ENCODE results near the gene FARP2.
"Not testable (repeated sequence)": the region's sequence is repeated elsewhere in the genome, so short reads cannot be mapped to it uniquely, and the experiment has no call there.

FARP2 gene

DNA sequence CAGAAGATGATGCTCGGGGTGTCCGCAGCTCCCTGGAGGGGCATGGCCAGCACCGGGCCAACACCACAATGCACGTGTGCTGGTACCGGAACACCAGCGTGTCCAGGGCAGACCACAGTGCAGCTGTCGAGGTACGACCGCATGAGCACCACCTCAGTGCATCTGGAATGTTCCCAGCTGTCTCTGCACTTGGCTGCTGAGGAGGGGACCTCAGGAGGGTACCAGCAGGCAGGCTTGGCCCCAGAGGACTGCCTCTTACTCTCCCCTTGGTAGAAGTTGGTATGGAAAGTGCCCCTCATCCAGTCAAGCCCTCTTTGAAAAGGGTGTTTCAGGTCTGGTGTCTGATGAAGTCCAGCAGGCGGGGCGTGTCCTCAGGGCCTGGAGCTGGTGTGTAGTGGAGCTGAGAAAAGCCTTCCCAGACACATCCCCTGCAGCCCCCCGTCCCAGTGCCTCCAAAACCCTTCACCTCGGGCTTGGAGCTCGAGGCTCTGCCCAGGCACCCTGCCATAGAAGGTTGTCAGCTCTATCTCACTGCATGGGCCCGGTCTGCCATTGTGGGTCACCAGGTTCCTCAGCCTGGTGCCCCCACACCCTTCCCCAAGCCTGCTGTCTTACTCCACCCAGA, 135.6 kb downstream of the FARP2 start:
- DNase-seq = no peak

DNA sequence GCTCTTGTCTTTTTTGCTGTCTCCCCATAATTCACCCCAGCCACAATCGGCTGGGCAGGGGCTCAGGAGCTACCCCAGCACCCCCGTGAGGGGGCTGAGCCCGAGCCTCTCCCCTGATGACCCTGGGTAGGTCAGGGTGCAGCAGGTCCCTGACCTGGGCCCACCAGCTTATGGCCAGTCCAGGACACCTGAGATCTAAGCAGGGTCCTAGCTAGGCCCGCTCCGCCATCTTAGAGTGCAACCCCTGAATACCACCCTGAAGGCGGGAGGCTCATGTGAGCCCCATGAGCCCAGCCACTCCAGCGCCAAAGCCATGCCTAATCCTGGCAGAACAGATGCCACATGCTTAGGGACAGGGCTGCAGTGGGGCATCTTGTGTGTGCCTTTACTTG, 136.1 kb downstream of the FARP2 start:
- DNase-seq = no peak

DNA sequence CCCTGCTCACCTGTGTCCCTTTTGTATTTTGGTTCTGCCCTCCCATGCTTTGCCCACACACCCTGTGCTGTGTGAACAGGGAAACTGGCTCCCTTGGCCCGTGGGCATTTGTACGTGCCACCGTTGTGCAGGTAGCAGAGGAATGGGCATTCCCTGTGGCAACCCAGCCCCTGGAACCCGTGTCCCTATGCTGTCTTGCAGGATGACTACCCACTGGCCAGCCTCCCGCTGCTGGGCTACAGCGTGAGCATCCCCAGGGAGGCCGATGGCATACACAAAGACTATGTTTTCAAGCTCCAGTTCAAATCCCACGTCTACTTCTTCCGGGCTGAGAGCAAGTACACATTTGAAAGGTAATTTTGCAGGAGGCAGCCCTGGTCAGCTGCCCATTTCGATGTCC, 137.0 kb downstream of the FARP2 start:
- DNase-seq = no peak

DNA sequence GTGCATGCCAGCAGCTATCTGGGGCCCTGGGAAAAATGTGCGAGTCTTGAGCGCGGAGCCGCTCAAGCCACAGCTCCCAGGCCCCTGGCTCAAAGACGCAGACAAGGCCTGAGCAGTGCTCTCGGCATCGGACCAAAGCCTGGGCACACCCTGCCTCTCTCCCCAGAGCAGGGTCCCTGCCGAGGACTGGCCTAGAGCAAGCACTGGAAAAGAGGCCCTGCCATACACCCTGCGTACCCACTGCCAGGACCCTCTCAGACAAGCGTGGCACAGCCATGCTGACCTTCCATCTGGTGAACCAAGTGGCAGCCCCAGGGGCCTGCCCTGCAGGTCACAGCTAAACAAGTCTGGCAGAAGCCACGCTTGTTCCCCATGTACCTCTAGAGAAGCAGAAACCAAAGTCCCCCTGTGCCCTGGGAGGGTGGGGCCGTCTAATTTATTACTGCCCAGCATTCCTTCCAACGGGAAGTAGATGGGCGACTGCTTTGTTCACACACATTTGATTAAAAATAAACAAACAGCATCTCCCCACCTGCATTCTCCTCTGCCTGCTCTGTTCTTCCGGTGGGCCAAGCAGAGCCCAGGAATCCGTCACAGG, 138.3 kb downstream of the FARP2 start:
- DNase-seq = no peak

DNA sequence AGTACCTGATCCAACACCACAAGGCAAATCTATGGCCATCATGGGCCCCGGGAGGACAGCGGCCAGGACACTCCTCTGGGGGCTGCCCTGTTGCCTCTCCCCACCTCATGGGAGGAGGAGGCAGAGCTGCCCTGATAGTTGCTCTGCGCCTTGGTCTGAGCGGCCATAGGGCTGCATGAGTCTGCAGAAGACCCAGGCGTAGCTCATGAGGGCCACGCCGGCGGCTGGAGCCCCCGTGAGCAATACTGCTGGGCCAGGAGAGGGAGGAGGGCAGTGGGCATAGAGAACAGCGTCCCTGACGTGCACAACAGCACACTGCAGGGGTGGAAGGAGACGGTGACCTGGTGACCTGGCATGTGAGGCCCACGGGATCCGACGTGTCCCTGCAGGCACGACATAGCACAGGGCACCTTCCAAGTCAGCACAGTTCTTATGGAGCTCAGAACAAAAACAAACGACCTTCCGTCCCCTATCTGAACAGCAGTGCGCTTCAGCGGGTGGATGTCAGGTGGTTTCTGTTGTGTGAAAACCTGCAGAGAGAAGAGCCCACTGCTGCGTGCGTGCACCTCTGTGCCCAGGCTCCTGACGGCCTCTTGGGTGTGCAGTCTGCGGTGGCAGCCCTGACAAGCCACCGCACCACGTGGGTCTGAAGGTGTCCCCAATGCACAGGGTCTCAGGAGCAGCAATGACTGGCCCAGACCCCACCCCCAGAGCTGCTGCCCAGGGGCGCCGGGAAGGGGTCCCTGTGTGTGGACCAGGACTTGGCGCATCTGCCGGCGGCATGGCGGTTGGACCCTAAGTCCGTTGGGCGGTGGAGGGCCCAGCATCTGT, 139.3 kb downstream of the FARP2 start:
- no peak for DNase-seq

DNA sequence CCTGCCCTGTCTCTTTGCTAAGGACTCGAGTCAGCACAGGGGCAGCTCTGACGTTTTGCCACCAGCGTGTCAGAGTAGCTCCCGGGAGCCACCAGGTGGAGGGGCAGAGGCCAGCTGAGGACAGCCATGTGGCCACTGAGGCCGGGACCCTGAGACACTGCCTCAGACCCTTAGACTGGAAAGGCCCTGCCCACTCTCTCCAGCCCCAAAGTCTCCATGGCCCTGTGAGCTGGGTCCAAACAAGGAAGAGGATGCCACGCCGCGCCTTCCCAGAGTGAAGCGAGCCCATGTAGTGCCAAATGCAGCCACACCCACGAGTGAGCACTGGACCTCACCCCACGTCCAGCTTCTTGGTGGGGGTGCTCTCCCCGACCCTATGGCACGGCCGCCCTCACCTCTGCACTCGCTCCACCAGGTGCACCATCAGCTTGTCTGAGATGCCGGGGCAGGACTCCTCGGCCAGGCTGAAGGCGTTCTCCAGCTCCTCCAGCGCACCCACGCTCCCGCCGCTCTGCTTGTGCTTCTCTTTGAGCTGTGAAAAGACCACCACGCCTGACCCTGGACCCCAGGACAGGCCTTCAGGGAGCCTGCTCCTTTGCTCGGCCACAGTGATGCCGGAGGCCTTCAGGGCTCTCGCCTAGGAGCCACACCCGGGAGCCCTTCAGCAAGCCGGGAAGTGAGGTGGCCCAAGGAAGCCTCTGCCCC, 140.1 kb downstream of the FARP2 start:
- no peak for DNase-seq

DNA sequence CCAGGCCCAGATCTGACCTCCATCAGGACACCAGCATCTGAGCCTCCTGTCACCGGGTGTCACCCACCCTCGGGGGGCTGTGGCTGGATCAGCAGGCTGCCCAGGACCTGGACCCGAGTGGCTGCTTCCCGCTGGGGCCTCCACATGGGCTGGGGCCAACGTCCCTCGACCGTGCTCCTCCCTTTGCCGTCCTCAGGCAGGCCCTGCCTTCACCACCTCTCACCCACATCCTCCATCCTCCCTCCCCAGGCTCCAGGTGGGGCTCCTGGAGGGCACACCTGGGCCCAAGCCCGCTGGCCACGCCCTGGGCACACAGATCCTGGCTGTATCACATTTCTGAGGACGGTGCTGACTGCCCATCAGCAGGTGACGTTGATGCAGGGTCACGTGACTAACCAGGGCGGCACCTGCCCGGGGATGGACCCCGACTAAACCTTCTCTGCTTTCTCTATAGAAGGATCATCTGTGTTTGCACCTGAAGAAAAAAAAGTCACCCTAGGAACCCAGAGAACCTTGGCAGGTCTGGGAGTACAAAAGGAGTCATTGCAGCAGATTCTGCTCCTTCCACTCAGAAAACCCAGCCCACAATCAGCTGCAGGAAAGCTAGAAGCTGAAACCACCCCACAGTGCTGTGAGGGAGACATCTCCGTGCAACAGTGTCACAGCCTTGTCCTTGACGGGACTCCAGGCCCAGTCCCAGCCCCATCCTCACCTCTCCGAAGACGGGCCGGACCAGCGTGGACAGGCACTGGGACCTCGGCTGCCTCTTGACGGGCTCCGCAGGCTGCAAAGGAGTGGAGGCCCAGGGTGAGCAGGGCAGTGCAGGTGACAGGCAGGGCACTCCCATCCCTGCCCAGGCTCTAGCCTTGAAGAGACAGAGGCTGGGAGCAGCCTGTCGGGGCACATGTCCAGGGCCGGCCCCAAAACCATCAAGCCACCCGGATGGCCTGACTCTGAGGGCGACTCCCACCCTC, 141.1 kb downstream of the FARP2 start:
- no peak for DNase-seq

DNA sequence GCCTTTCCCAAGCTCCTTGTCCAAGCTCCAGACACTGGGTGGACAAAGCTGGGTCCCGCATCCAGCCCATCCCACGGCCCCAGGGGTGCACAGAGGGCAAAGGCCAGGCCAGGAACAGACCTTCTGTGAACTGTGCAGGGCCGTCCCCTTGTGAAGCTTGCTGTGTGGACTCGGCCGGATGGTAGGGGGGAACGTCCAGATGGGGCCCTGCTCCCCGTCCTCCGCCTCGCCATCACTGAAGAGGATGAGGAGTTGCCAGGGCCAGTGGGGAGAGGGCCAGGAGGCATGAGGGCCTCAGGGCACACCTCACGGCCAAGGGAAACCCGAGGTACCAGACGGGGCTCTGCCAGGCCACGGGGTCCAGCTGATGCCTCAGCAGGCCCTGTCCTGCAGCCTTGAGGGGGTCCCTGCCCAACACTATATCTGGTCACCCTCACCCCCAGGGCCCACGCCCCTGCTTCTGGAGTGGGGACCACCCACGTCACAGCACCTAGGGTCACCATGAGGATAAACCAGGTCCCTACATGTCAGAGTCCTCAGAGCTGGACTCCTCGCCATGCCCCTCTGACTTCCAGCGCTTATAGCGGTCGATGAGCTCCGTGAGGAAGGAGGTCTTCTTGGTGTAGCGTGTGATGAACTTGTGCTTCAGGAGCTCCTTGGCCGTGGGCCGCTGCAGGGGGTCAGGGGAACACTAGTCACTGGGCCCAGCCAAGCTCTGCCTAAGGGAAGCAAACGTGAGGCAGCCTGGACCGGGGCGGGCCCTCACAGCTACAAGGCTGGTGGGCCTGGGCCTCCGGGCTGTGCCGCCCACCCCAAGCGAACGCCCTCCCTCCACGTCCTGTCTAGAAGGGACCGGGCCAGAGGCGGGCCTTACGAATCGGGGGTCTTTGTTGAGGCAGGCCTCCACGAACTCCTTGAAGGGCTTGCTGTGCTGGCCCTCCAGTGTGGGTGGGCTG, 142.3 kb downstream of the FARP2 start:
- DNase-seq = no peak

DNA sequence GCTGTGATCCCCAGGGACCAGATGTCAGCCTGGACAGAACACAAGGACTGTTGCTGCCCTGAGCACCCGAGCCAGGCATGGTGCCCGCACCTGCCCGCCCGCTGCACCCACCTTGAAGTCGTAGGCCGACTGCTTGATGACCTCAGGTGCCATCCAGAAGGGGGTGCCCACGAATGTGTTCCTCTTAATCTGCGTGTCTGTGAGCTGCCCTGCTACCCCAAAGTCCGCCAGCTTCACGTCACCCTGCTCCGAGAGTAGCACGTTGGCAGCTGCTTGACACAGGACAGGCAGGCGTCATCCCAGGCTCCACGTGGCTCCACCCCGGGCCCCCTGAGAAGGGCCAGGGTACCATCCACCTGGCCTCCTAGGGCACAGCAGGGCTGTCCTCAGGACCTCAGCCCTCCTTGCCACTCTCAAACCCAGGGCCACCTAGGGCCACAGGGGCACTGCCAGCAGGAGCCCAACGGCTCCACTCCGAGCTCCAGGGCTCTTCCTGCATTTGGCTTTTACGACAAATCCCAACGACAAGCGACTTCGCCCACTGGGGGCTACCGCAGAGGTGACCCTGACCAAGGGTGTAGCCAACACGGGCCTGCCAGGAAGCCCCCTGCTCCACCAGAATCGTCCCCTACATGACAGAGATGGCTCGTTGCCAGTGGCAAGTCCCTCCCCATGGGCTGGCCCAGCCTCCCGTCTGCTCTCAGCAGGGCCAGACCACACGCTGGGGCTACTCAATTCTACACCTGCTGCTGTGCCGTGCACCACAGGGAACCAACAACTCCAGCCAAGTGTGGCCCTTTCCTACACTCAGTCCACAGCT, 143.3 kb downstream of the FARP2 start:
- no peak for DNase-seq

DNA sequence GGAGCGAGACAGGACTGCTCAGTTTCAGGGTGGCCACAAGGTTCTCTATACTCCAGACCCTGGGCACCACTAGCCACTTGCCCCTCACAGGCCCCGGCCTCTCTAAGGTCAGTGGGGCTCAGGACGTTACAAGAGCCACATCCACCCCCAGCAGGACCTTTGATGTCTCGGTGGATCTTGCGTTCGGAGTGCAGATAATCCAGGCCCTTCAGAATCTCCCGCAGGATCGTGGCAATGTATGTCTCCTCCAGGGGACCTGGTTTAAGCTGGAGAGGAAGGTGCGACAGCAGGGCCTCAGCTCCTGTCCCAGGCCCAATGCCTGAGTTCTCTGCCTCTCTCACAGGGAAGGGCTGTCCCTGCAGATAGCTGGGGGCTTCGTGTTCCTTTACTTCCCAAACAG, 143.9 kb downstream of the FARP2 start:
- no peak for DNase-seq

DNA sequence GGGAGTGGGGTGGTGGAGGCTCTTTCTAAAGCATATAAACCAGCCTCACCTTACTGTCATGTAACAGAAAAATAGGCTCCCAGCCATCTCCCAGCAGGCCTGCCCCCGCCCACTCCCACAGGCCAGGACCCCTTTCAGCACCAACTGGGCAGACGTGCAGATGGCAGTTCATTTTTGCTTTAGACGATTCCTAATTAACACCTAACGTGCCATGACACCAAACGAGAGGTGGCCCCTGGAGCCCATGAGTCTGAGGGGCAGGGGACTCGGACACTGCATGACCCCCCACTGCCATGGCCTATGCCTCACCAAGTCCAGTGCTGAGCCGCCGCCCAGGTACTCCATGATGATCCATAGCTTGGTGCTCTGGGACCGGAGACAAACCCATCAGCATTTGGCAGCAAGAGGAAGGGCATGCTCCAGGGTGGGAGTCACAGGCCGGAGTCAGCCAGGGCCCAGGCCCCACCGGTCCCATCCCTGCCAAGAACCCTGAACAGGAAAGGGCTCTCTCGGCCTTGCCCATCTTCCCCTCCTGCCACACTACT, 144.4 kb downstream of the FARP2 start:
- no peak for DNase-seq

DNA sequence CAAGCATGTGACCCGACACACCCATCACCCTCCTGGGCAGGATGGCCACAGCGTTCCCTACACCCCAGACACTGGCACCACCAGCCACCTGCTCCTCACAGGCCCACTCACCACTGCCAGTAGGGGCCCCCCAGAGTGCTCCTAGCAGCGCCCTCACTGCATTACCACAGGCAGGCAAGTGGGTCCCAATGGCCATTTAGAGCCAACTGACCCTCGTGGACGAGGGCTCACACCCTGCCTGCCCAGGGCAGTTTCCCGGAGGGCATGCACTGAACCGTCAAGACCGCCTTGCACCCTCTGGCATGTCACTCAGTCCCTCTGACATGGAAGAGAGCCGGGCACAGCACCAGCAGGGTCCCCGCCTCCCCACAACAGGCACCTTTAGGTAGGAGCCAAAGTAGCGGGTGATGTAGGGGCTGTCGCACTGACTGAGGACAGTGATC, 145.0 kb downstream of the FARP2 start:
- no peak for DNase-seq

DNA sequence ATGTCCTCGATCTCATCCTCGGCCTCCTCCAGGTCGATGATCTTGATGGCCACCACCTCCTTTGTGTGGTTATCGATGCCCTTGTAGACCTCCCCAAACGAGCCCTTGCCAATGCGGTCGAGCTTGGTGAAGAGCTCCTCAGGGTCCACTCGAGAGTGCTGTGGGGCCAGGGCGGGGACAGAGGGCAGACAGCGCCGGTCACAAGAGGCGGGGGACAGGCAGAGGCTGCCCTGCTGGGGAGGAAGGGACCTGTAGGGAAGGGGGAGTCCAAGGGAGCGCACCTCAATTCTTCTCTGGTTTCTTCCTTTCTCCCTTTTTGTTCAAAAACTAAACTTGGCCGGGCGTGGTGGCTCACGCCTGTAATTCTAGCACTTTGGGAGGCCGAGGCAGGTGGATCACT, 145.5 kb downstream of the FARP2 start:
- no peak for DNase-seq

DNA sequence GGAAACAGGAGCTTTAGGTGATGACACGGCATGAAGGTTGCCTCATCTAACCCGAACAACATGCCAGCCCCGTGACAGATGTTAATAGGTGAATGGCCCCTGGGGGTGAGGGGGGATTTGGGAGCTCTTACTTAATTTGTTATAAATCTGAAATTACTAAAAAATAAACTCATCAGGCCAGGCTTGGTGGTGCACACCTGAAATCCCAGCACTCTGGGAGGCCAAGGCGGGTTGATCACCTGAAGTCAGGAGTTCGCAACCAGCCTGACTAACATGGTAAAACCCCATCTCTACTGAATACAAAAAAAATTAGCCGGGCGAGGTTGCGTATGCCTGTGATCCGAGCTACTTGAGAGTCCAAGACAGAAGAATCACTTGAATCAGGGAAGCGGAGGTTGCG, 146.2 kb downstream of the FARP2 start:
- DNase-seq = no peak

DNA sequence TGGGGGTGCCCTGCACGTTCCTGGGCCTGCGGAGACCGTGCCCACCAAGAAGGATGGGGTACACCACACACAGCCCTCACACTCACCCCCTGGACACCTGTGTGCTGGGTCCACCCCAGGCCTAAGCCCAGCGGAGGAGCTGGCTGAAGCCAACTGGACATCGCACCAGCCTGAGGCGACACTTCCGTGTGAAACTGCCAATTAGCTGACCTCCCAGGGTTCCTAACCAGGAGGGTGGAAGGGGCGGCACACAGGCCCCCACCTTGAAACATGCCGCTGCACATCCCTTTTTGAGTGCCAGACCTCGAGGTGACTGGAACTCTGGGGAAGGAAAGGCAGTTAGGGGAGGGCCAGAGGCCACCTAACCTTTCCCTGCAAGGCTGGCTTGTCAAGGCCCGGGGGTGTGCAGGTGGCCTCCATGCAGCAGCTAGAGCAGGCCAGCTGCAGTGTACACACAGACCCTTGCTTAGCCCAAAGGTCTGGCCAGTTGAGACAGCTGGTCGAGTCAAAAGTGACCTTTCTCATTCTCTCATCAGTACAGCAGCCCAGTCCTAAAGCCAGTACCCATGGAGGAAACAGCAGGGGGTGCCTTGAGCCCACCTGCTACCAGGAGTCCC, 147.8 kb downstream of the FARP2 start:
- no peak for DNase-seq

DNA sequence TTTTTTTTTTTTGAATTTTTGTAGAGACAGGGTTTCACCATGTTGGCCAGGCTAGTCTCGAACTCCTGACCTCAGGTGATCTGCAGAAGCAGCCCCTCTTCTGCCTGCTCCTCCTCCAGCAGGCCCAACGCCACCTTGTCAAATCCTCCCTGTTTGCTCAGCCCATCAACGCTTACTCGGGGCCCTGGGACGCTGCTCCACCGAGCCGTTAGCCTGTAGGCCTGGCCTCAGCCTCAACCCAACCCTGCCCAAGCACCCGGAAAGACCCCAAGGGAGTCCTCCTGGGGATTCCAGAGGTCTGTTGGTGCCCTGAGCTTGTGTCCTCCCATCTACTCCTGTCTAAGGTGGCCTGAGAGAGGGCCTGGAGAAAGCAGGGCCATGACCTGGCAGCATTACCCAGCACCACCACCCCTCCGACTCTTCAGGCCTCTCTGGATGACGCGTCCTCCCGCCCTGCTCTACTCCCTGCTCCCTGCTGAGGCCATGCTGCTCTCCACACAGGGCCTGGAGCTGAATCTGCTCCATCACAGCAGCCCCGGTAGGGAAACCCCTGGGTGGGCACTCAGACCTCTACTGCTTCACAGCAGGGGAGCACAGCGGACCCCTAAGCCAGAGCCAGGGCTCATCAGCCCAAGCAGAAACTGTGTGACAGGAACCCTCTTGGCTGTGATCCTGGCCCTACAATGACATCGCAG, 149.1 kb downstream of the FARP2 start:
- no peak for DNase-seq

DNA sequence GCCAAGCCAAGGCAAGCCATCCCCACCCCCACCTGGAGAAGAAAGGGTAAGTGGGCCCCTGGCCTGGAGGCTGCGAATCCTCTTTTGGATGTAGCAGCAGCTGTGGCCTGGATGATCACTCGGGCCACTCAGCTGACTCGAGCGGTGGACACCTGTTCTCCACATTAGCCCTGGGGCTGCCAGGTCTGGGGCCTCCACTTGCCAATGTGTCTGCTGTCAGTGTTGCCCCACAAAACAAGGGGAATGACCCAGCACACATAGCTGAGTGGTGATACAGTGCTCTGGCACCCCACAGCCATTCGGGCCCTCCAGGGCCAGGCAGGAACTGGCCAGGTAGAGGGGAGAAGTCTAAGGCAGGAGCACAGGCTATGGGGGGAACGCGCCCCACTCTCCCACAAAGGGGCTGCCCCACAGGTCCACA, 149.7 kb downstream of the FARP2 start:
- DNase-seq = no peak

DNA sequence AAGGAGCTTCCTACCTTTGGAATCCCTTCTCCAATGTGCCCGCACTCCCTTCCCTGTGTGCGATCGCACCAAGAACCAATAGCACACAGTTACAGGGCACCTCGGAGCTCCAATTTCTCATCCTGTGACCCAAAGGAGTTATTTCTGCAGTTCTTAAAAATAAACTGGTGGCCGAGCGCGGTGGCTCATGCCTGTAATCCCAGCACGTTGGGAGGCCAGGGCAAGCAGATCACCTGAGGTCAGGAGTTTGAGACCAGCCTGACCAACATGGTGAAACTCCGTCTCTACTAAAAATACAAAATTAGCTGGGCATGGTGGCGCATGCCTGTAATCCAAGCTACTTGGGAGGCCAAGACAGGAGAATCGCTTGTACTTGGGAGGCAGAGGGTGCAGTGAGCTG, 150.2 kb downstream of the FARP2 start:
- DNase-seq = not testable (repeated sequence)
